HCT116 (cell line): ENCODE results near the gene GKAP1. TPM values are rescaled to one million over a fixed set of nuclear protein-coding genes. Genes with fewer than 3 reads are reported as not detected.

Experiments used
- ATAC-seq: fragments of 200-7000 bp; cut with Tn5 transposase; 2 replicates; pipeline ENCODE4 v1.9.1; 2020; ENCODE audit warnings: mild to moderate bottlenecking, moderate library complexity
- BruUV-seq: library from RNA; stranded (reverse); fragments of 400-500 nt; replicated peaks from 2 replicates; lab custom pipeline; 2021; lab: Mats Ljungman, UMichigan
- CTCF ChIA-PET: fragments of 300-600 bp; sonication (Branson Sonifier 250); formaldehyde crosslinking; loops from one replicate; lab custom pipeline; 2021; ENCODE audit warnings: antibody characterized with exemption; lab: Charles Lee
- POLR2A ChIA-PET: fragments of 300-600, 350-600 bp; sonication (Branson Sonifier 250); formaldehyde crosslinking; loops from one replicate; lab custom pipeline; 2021; ENCODE audit warnings: antibody characterized with exemption; lab: Charles Lee
- RAD21 ChIA-PET, 2 experiments: fragments of 300-600 bp; sonication (Branson Sonifier 250); formaldehyde crosslinking; loops; one replicate each; lab custom pipeline; 2023; ENCODE audit warnings: low total read pairs in 2 of 2; ENCODE audit not compliant: uncharacterized antibody in 2 of 2, unreplicated experiment in 2 of 2, low non-redundant PET in 1 of 2; lab: Charles Lee
- DNase-seq: peaks from one replicate; pipeline ENCODE4 v3.0.0-alpha.2; 2010; ENCODE audit warnings: low read depth, low spot score
- H2AFZ ChIP-seq: fragments of 200-600 bp; shearing (Covaris generic), sonication (generic); 2 replicates; pipeline ENCODE4 v1.6.1; 2017; ENCODE audit warnings: low read depth, mixed run types, mixed read lengths, antibody characterized with exemption, low read length; ENCODE audit not compliant: poor library complexity, severe bottlenecking
- H3K27ac ChIP-seq: 2 replicates; pipeline ENCODE4 v1.5.1; 2012; ENCODE audit warnings: low read depth, low read length
- H3K27me3 ChIP-seq: fragments of 200-600 bp; sonication (generic); 2 replicates; pipeline ENCODE4 v1.6.1; 2016; ENCODE audit warnings: mixed run types, low read length, mixed read lengths; ENCODE audit not compliant: insufficient read depth
- H3K36me3 ChIP-seq, 2 experiments: fragments of 200-500 bp in 1 of 2; fragments of 200-600 bp in 1 of 2; sonication (Bioruptor generic) in 1 of 2; sonication (generic) in 1 of 2; 2 replicates each; pipeline versions ENCODE4 v1.5.1 to v1.6.1; 2014 to 2016; ENCODE audit warnings: low read length in 2 of 2, inconsistent platforms in 1 of 2, mixed read lengths in 1 of 2, mixed run types in 1 of 2; ENCODE audit not compliant: insufficient read depth in 2 of 2, control insufficient read depth in 1 of 2
- H3K4me1 ChIP-seq, 2 experiments: fragments of 200-600 bp in 1 of 2; sonication (generic) in 1 of 2; 2 replicates each; pipeline versions ENCODE4 v1.5.1 to v1.6.1; 2012 to 2017; ENCODE audit warnings: low read length in 2 of 2, inconsistent platforms in 1 of 2, mild to moderate bottlenecking in 1 of 2, mixed read lengths in 1 of 2, mixed run types in 1 of 2, moderate library complexity in 1 of 2; ENCODE audit not compliant: insufficient read depth in 2 of 2, control insufficient read depth in 1 of 2
- H3K4me2 ChIP-seq: fragments of 200-600 bp; sonication (generic); 2 replicates; pipeline ENCODE4 v1.6.1; 2017; ENCODE audit warnings: mixed run types, low read length, mixed read lengths
- H3K4me3 ChIP-seq, 2 experiments: fragments of 200-600 bp in 1 of 2; sonication (generic) in 1 of 2; replicated peaks in 1 of 2; 2 replicates each; pipeline ENCODE4 v1.5.1; 2011 to 2016; ENCODE audit warnings: low read length in 2 of 2, control low read depth in 1 of 2, low read depth in 1 of 2, mild to moderate bottlenecking in 1 of 2, mixed read lengths in 1 of 2, mixed run types in 1 of 2
- H3K79me2 ChIP-seq: fragments of 200-600 bp; sonication (generic); 2 replicates; pipeline ENCODE4 v1.6.1; 2017; ENCODE audit warnings: mild to moderate bottlenecking, mixed run types, low read length, moderate library complexity, mixed read lengths; ENCODE audit not compliant: insufficient read depth
- H3K9ac ChIP-seq: fragments of 200-600 bp; sonication (generic); 2 replicates; pipeline ENCODE4 v1.6.1; 2016; ENCODE audit warnings: low read length, mixed read lengths
- H3K9me2 ChIP-seq: fragments of 200-600 bp; sonication (generic), shearing (Covaris generic); 2 replicates; pipeline ENCODE4 v1.6.1; 2017; ENCODE audit warnings: mixed run types, mild to moderate bottlenecking, moderate library complexity; ENCODE audit not compliant: insufficient read depth
- H3K9me3 ChIP-seq, 2 experiments: fragments of 200-500 bp in 1 of 2; fragments of 200-600 bp in 1 of 2; sonication (Bioruptor generic) in 1 of 2; sonication (generic) in 1 of 2; 2 replicates each; pipeline ENCODE4 v1.6.1; 2014 to 2017; ENCODE audit warnings: low read length in 2 of 2, mixed read lengths in 2 of 2, inconsistent platforms in 1 of 2, low read depth in 1 of 2, mild to moderate bottlenecking in 1 of 2, mixed run types in 1 of 2, moderate library complexity in 1 of 2; ENCODE audit not compliant: control insufficient read depth in 1 of 2, insufficient read depth in 1 of 2
- H4K20me1 ChIP-seq: fragments of 200-600 bp; sonication (generic), shearing (Covaris generic); 2 replicates; pipeline ENCODE4 v1.6.1; 2017; ENCODE audit warnings: mixed run types, mild to moderate bottlenecking, moderate library complexity; ENCODE audit not compliant: insufficient read depth
- CEBPB ChIP-seq: IDR thresholded peaks from 2 replicates; pipeline ENCODE4 v1.6.1; 2012; ENCODE audit warnings: low read depth
- EGR1 ChIP-seq: IDR thresholded peaks from 2 replicates; pipeline ENCODE4 v1.6.1; 2012; ENCODE audit warnings: low read depth
- ELF1 ChIP-seq: IDR thresholded peaks from 2 replicates; pipeline ENCODE4 v1.6.1; 2012; ENCODE audit warnings: low read depth, borderline replicate concordance
- EZH2 ChIP-seq: fragments of 200-600 bp; sonication (generic); IDR thresholded peaks from 2 replicates; pipeline ENCODE4 v1.6.1; 2017; ENCODE audit warnings: antibody characterized with exemption, mixed run types
- EZH2phosphoT487 ChIP-seq: fragments of 200-600 bp; IDR thresholded peaks from 2 replicates; pipeline ENCODE4 v1.6.1; 2018; ENCODE audit warnings: antibody characterized with exemption, borderline replicate concordance
- FOSL1 ChIP-seq: IDR thresholded peaks from 2 replicates; pipeline ENCODE4 v1.6.1; 2012; ENCODE audit warnings: low read depth
- JUND ChIP-seq: IDR thresholded peaks from 2 replicates; pipeline ENCODE4 v1.6.1; 2012
- POLR2AphosphoS5 ChIP-seq: IDR thresholded peaks from 2 replicates; pipeline ENCODE4 v1.6.1; 2011; ENCODE audit warnings: mild to moderate bottlenecking, low read depth, low read length, moderate library complexity
- RAD21 ChIP-seq: IDR thresholded peaks from 2 replicates; pipeline ENCODE4 v1.6.1; 2012; ENCODE audit warnings: low read depth, mild to moderate bottlenecking
- SIN3A ChIP-seq: IDR thresholded peaks from 2 replicates; pipeline ENCODE4 v1.6.1; 2012; ENCODE audit warnings: low read depth
- SP1 ChIP-seq: IDR thresholded peaks from 2 replicates; pipeline ENCODE4 v1.6.1; 2012; ENCODE audit warnings: low read depth
- SRF ChIP-seq: IDR thresholded peaks from 2 replicates; pipeline ENCODE4 v1.6.1; 2012; ENCODE audit warnings: low read depth
- YY1 ChIP-seq: IDR thresholded peaks from 2 replicates; pipeline ENCODE4 v1.6.1; 2011; ENCODE audit warnings: low read length, low read depth, moderate library complexity, mild to moderate bottlenecking; ENCODE audit not compliant: insufficient replicate concordance; ENCODE audit errors: extremely low read depth
- ZFX ChIP-seq: fragments of 450-650 bp; IDR thresholded peaks from 2 replicates; pipeline ENCODE4 v1.6.1; 2017
- ZNF274 ChIP-seq: fragments of 200-500 bp; sonication (Bioruptor generic); IDR thresholded peaks from 2 replicates; pipeline ENCODE4 v1.6.1; 2014; ENCODE audit warnings: mild to moderate bottlenecking, low read depth, low read length, inconsistent platforms
- intact Hi-C: fragments of 100-400 bp; cut with micrococcal nuclease; formaldehyde crosslinking; loops from 2 replicates; pipeline ENCODE4 v1.10.0; 2022
- total RNA-seq: library from RNA; stranded (reverse); gene quantifications from one replicate; pipeline ENCODE4 v1.2.1, GENCODE V29; 2021; ENCODE audit not compliant: unreplicated experiment
- TF ChIP-seq, protein P1 (sequence below), 3 experiments: fragments of 200-600 bp in 1 of 3; sonication (generic) in 1 of 3; IDR thresholded peaks in 2 of 3; conservative IDR thresholded peaks in 1 of 3; 2 replicates each; pipeline ENCODE4 v1.5.1; 2012 to 2017; ENCODE audit warnings: low read depth in 2 of 3, low read length in 2 of 3, antibody characterized with exemption in 1 of 3, borderline replicate concordance in 1 of 3, control low read depth in 1 of 3, mild to moderate bottlenecking in 1 of 3, mixed read lengths in 1 of 3, mixed run types in 1 of 3, moderate library complexity in 1 of 3; ENCODE audit not compliant: insufficient read depth in 1 of 3
- TF ChIP-seq, protein P2 (sequence below): IDR thresholded peaks from 2 replicates; pipeline ENCODE4 v1.6.1; 2012
- TF ChIP-seq, protein P3 (sequence below): IDR thresholded peaks from 2 replicates; pipeline ENCODE4 v1.6.1; 2011; ENCODE audit warnings: mild to moderate bottlenecking, low read length, moderate library complexity; ENCODE audit not compliant: insufficient replicate concordance; ENCODE audit errors: extremely low read depth

Gene GKAP1
- total RNA-seq, 1 experiment from 2014 or later = 6.8 TPM

DNA sequence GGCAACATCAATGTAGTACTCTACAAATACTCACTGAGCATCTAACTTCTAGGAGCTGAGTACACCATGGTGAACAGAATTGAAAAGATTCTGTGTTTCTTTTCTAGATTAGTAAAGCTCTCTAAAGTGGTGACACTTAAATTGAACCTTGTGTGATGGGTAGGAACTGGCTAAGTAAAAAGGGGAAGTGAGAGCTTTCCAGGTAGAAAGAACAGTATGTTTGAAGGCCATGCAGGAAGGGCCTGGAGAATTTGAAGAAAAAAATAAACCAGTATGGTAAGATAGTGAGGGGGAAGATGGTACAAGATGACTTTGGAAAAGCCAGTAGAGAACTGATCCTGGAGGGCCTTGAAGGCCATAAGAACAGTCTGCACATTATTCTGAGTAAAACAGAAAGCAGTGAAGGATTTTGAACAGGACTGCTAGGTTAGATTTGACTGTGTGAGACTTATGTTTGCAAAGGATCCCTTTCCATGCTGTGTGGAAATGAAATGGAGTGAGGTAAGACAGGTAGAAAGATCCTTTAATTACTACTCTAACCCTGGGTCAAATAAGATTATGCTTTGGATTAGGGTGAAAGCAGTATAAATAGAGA is 63.1 kb downstream of the GKAP1 start:
- RAD21 ChIA-PET = no interaction called here
- H2AFZ ChIP-seq = no peak overlapping the region

More for the DNA sequence above, 63.1 kb downstream of the GKAP1 start:
- no peaks in the 10 kb centered on the region for H3K79me2 ChIP-seq
- intact Hi-C loops = no loop called here
- H4K20me1 ChIP-seq = no peaks in the 10 kb centered on the region
- ATAC-seq (no peak), DNase-seq (no peak)
- H3K27me3 ChIP-seq = no peaks in the 10 kb centered on the region
- no peak for TF ChIP-seq EGR1
- TF ChIP-seq, protein P1, sequence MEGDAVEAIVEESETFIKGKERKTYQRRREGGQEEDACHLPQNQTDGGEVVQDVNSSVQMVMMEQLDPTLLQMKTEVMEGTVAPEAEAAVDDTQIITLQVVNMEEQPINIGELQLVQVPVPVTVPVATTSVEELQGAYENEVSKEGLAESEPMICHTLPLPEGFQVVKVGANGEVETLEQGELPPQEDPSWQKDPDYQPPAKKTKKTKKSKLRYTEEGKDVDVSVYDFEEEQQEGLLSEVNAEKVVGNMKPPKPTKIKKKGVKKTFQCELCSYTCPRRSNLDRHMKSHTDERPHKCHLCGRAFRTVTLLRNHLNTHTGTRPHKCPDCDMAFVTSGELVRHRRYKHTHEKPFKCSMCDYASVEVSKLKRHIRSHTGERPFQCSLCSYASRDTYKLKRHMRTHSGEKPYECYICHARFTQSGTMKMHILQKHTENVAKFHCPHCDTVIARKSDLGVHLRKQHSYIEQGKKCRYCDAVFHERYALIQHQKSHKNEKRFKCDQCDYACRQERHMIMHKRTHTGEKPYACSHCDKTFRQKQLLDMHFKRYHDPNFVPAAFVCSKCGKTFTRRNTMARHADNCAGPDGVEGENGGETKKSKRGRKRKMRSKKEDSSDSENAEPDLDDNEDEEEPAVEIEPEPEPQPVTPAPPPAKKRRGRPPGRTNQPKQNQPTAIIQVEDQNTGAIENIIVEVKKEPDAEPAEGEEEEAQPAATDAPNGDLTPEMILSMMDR (IDR thresholded peaks at IDR 0.05 in 2 of 3, conservative IDR thresholded peaks at IDR 0.05 in 1 of 3; ENCODE audit: borderline replicate concordance in 1 of 3, insufficient read depth in 1 of 3, low read depth in 2 of 3, low read length in 2 of 3) = no peak
- no peak for TF ChIP-seq SP1
- TF ChIP-seq SIN3A = no peak
- no peak for TF ChIP-seq JUND
- TF ChIP-seq RAD21 = no peak
- TF ChIP-seq ELF1 = no peak
- TF ChIP-seq ZFX = no peak
- TF ChIP-seq EZH2 = no peak
- TF ChIP-seq EZH2phosphoT487 = no peak
- no peak for TF ChIP-seq SRF
- TF ChIP-seq ZNF274 = no peak
- no peak for TF ChIP-seq CEBPB
- TF ChIP-seq, protein P2, sequence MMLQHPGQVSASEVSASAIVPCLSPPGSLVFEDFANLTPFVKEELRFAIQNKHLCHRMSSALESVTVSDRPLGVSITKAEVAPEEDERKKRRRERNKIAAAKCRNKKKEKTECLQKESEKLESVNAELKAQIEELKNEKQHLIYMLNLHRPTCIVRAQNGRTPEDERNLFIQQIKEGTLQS = no peak
- TF ChIP-seq FOSL1 = no peak
- no peak for TF ChIP-seq POLR2AphosphoS5
- TF ChIP-seq YY1 = no peak
- TF ChIP-seq, protein P3, sequence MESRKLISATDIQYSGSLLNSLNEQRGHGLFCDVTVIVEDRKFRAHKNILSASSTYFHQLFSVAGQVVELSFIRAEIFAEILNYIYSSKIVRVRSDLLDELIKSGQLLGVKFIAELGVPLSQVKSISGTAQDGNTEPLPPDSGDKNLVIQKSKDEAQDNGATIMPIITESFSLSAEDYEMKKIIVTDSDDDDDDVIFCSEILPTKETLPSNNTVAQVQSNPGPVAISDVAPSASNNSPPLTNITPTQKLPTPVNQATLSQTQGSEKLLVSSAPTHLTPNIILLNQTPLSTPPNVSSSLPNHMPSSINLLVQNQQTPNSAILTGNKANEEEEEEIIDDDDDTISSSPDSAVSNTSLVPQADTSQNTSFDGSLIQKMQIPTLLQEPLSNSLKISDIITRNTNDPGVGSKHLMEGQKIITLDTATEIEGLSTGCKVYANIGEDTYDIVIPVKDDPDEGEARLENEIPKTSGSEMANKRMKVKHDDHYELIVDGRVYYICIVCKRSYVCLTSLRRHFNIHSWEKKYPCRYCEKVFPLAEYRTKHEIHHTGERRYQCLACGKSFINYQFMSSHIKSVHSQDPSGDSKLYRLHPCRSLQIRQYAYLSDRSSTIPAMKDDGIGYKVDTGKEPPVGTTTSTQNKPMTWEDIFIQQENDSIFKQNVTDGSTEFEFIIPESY = no peak
- no peak overlapping the region for H3K9ac ChIP-seq
- no peak overlapping the region for H3K27ac ChIP-seq
- no TSS peak for BruUV-seq
- no peaks in the 10 kb centered on the region for H3K9me3 ChIP-seq
- no peaks in the 10 kb centered on the region for H3K36me3 ChIP-seq
- POLR2A ChIA-PET = no interaction called here
- CTCF ChIA-PET = no interaction called here
- no peaks in the 10 kb centered on the region for H3K9me2 ChIP-seq
- no peaks in the 10 kb centered on the region for H3K4me1 ChIP-seq
- H3K4me2 ChIP-seq = no peak overlapping the region
- no peak overlapping the region for H3K4me3 ChIP-seq
